ENCODE data around the gene MEF2C. TPM values are rescaled to one million over a fixed set of nuclear protein-coding genes. Genes with fewer than 3 reads are reported as not detected.

MEF2C gene
- total RNA-seq, 1 experiment from 2014 or later = 9.9 TPM

DNA sequence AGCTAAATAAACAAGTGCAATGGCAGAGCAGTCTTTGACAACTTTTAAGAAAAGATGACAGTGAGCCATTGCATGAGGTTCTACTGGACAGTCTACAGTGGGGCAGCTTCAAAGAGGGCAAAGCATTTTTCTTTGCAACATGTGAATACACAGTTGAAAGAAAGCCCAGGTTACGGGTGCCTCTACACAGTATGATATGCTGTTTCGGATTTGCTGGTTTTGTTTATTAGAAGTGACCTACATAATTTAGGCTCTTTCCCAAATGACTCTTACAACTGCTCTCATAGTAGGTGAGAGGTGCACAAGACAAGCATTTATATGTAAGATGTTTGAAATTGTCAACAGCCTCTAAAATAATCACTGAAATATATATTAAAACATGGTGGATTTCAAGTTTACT, 62.4 kb downstream of the MEF2C start:
- peaks cover 5% of the 10 kb centered on the region; the same call in 1 of the 2 replicates for H3K4me1 ChIP-seq (ENCODE audit: control insufficient read depth, insufficient read depth, low read length)
- TF ChIP-seq, protein P1, sequence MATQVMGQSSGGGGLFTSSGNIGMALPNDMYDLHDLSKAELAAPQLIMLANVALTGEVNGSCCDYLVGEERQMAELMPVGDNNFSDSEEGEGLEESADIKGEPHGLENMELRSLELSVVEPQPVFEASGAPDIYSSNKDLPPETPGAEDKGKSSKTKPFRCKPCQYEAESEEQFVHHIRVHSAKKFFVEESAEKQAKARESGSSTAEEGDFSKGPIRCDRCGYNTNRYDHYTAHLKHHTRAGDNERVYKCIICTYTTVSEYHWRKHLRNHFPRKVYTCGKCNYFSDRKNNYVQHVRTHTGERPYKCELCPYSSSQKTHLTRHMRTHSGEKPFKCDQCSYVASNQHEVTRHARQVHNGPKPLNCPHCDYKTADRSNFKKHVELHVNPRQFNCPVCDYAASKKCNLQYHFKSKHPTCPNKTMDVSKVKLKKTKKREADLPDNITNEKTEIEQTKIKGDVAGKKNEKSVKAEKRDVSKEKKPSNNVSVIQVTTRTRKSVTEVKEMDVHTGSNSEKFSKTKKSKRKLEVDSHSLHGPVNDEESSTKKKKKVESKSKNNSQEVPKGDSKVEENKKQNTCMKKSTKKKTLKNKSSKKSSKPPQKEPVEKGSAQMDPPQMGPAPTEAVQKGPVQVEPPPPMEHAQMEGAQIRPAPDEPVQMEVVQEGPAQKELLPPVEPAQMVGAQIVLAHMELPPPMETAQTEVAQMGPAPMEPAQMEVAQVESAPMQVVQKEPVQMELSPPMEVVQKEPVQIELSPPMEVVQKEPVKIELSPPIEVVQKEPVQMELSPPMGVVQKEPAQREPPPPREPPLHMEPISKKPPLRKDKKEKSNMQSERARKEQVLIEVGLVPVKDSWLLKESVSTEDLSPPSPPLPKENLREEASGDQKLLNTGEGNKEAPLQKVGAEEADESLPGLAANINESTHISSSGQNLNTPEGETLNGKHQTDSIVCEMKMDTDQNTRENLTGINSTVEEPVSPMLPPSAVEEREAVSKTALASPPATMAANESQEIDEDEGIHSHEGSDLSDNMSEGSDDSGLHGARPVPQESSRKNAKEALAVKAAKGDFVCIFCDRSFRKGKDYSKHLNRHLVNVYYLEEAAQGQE (IDR thresholded peaks at IDR 0.05; ENCODE audit: insufficient read depth in 1 of 2, low read depth in 2 of 2, low read length in 1 of 2) = no peak
- TF ChIP-seq, protein P2, sequence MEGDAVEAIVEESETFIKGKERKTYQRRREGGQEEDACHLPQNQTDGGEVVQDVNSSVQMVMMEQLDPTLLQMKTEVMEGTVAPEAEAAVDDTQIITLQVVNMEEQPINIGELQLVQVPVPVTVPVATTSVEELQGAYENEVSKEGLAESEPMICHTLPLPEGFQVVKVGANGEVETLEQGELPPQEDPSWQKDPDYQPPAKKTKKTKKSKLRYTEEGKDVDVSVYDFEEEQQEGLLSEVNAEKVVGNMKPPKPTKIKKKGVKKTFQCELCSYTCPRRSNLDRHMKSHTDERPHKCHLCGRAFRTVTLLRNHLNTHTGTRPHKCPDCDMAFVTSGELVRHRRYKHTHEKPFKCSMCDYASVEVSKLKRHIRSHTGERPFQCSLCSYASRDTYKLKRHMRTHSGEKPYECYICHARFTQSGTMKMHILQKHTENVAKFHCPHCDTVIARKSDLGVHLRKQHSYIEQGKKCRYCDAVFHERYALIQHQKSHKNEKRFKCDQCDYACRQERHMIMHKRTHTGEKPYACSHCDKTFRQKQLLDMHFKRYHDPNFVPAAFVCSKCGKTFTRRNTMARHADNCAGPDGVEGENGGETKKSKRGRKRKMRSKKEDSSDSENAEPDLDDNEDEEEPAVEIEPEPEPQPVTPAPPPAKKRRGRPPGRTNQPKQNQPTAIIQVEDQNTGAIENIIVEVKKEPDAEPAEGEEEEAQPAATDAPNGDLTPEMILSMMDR (IDR thresholded peaks at IDR 0.05) = no peak
- TF ChIP-seq TCF7L2 (IDR thresholded peaks at IDR 0.05; ENCODE audit: low read depth, low read length) (no peak), SIN3A (IDR thresholded peaks at IDR 0.05; ENCODE audit: borderline replicate concordance, insufficient read depth, low read depth, low read length) (no peak), POLR2AphosphoS5 (IDR thresholded peaks at IDR 0.05; ENCODE audit: low read depth, low read length) (no peak)
- H3K27ac ChIP-seq (ENCODE audit: low read length) = no peak overlapping the region; the same call in 1 of the 2 replicates
- in situ Hi-C loops (cut with HindIII; ENCODE audit: low pct_unique_long_range_greater_than_20kb, low sequenced_read_pairs) (no loop called here), intact Hi-C loops (cut with micrococcal nuclease; ENCODE audit: unreplicated experiment) (no loop called here)
- no peaks in the 10 kb centered on the region for H3K9me3 ChIP-seq (ENCODE audit: control insufficient read depth, insufficient read depth, low read depth, low read length)
- H3K4me3 ChIP-seq (ENCODE audit: low read depth in 2 of 2, low read length in 2 of 2) = no peak overlapping the region
- ChIA-PET CTCF (interaction anchor here (0.7 kb wide), 1 partner anchor 16 kb away, joined by 5 read pairs; no protein-coding TSS in a partner anchor), POLR2A (no interaction called here)
- H3K36me3 ChIP-seq (ENCODE audit: control insufficient read depth, insufficient read depth, low read length) = no peaks in the 10 kb centered on the region; the same call in 1 of the 2 replicates
- no peak for ATAC-seq
- no peaks in the 10 kb centered on the region for H3K27me3 ChIP-seq (ENCODE audit: control insufficient read depth, insufficient read depth, low read length)
- DNase-seq (ENCODE audit: low read depth, low spot score) = no peak
- no TSS peak for BruUV-seq (replicated peaks)

DNA sequence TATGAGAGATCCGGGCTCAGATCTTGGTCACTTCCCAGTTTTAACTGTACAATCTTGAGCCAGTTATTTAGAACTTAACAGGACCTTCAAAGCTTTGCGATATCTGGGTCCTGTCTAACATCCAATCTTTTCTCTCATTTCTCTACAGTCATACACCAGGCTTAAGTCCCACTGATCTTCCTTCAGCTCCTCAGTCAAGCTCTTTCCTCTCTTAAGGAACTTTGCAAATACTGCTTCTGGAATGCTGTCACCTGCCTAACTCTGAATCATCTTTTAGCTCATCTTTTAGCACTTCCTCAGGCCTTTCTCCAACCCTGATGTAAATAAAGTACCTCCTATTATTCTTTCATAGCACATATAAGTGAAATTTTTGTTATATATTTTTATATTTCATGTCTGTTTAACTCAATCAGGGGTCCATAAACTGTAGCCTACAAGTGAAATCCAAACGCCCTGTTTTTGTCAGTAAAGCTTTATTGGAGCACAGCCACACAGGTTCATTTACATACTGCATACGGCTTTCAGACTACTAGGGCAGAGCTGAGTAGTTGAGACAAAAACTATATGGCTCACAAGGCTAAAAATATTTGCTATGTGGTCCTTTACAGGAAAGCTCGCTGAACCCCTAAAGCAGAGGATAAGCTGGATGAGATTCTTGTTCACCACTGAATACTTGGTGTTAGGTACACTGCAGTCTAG, 63.5 kb downstream of the MEF2C start:
- intact Hi-C loops (cut with micrococcal nuclease; ENCODE audit: unreplicated experiment) (no loop called here), in situ Hi-C loops (cut with HindIII; ENCODE audit: low pct_unique_long_range_greater_than_20kb, low sequenced_read_pairs) (no loop called here)
- H3K9me3 ChIP-seq (ENCODE audit: control insufficient read depth, insufficient read depth, low read depth, low read length) = no peaks in the 10 kb centered on the region
- H3K36me3 ChIP-seq (ENCODE audit: control insufficient read depth, insufficient read depth, low read length) = no peaks in the 10 kb centered on the region; the same call in 1 of the 2 replicates
- no peaks in the 10 kb centered on the region for H3K27me3 ChIP-seq (ENCODE audit: control insufficient read depth, insufficient read depth, low read length)
- TF ChIP-seq, protein P2 (IDR thresholded peaks at IDR 0.05) = no peak
- TF ChIP-seq SIN3A (IDR thresholded peaks at IDR 0.05; ENCODE audit: borderline replicate concordance, insufficient read depth, low read depth, low read length) = no peak
- TF ChIP-seq, protein P1 (IDR thresholded peaks at IDR 0.05; ENCODE audit: insufficient read depth in 1 of 2, low read depth in 2 of 2, low read length in 1 of 2) = no peak
- TF ChIP-seq TCF7L2 (IDR thresholded peaks at IDR 0.05; ENCODE audit: low read depth, low read length) = no peak
- no peak for TF ChIP-seq POLR2AphosphoS5 (IDR thresholded peaks at IDR 0.05; ENCODE audit: low read depth, low read length)
- H3K4me1 ChIP-seq (ENCODE audit: control insufficient read depth, insufficient read depth, low read length) = no peaks in the 10 kb centered on the region; the same call in 1 of the 2 replicates
- H3K4me3 ChIP-seq (ENCODE audit: low read depth in 2 of 2, low read length in 2 of 2) = no peak overlapping the region
- CTCF ChIA-PET = no interaction called here
- no TSS peak for BruUV-seq (replicated peaks)
- H3K27ac ChIP-seq (ENCODE audit: low read length) = no peak overlapping the region
- DNase-seq (ENCODE audit: low read depth, low spot score) = no peak
- POLR2A ChIA-PET = no interaction called here
- no peak for ATAC-seq
